ENCODE measurements around the gene PANK4.

- no peak for TF ChIP-seq EZH2phosphoT487 (IDR thresholded peaks at IDR 0.05; ENCODE audit: borderline replicate concordance, low read length)
- TF ChIP-seq, protein P1, sequence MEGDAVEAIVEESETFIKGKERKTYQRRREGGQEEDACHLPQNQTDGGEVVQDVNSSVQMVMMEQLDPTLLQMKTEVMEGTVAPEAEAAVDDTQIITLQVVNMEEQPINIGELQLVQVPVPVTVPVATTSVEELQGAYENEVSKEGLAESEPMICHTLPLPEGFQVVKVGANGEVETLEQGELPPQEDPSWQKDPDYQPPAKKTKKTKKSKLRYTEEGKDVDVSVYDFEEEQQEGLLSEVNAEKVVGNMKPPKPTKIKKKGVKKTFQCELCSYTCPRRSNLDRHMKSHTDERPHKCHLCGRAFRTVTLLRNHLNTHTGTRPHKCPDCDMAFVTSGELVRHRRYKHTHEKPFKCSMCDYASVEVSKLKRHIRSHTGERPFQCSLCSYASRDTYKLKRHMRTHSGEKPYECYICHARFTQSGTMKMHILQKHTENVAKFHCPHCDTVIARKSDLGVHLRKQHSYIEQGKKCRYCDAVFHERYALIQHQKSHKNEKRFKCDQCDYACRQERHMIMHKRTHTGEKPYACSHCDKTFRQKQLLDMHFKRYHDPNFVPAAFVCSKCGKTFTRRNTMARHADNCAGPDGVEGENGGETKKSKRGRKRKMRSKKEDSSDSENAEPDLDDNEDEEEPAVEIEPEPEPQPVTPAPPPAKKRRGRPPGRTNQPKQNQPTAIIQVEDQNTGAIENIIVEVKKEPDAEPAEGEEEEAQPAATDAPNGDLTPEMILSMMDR (IDR thresholded peaks at IDR 0.05; ENCODE audit: low read depth, low read length, poor library complexity, severe bottlenecking): no peak
Observed at GRCh38 chr1:2515763-2516080, 10.7 kb downstream of the PANK4 start.

Measured in DOHH2 (cell line).